Activated naive CD8-positive, alpha-beta T cell treated with anti-CD3 and anti-CD28 coated beads, Interleukin-2, amount 10 ng/mL, durations not matched to agents 7 days and 5 days (primary cell): ENCODE measurements around the gene ANKS1B. TPM values are rescaled to one million over a fixed set of nuclear protein-coding genes. Genes with fewer than 3 reads are reported as not detected.

Experiments
- ATAC-seq: fragments of 150-1000 bp; cut with Tn5 transposase; one replicate; pipeline ENCODE4 v1.10.0; 2021; ENCODE audit warnings: low read depth, moderate library complexity
- POLR2A ChIA-PET: fragments of 350-600 bp; sonication (Branson Sonifier 250); formaldehyde crosslinking; loops from one replicate; lab custom pipeline; 2021; ENCODE audit warnings: antibody characterized with exemption; lab: Charles Lee
- DNase-seq: peaks from one replicate; pipeline ENCODE4 v3.0.0; 2021
- H3K27ac Mint-ChIP-seq: one replicate; pipeline ENCODE4 v1.8.0; 2022; ENCODE audit warnings: mild to moderate bottlenecking, mixed read lengths
- H3K27me3 Mint-ChIP-seq: one replicate; pipeline ENCODE4 v1.8.0; 2022; ENCODE audit warnings: mild to moderate bottlenecking, moderate library complexity, mixed read lengths
- H3K36me3 Mint-ChIP-seq: one replicate; pipeline ENCODE4 v1.8.0; 2021; ENCODE audit warnings: mild to moderate bottlenecking, mixed read lengths
- H3K4me1 Mint-ChIP-seq: one replicate; pipeline ENCODE4 v1.8.0; 2021; ENCODE audit warnings: mixed read lengths
- H3K4me3 Mint-ChIP-seq: one replicate; pipeline ENCODE4 v1.8.0; 2022; ENCODE audit warnings: mild to moderate bottlenecking, moderate library complexity, mixed read lengths
- H3K9me3 Mint-ChIP-seq: one replicate; pipeline ENCODE4 v1.8.0; 2021; ENCODE audit warnings: mixed read lengths
- total RNA-seq, 2 experiments: library from RNA; stranded (reverse); gene quantifications; one replicate each; pipeline ENCODE4 v1.2.3, GENCODE V29; 2021

The ANKS1B gene
- total RNA-seq, 2 experiments from 2014 or later: not detected

GRCh38 chr12:99224237-99224636, 760.5 kb downstream of the ANKS1B start:
- H3K27me3 Mint-ChIP-seq: no peaks in the 10 kb centered on the region
- H3K4me1 Mint-ChIP-seq: no peaks in the 10 kb centered on the region
- DNase-seq: no peak

GRCh38 chr12:99223579-99223978, 761.2 kb downstream of the ANKS1B start:
- ATAC-seq (no peak), DNase-seq (no peak)
- no peak overlapping the region for H3K4me3 Mint-ChIP-seq
- H3K27ac Mint-ChIP-seq: no peak overlapping the region
- H3K9me3 Mint-ChIP-seq: no peaks in the 10 kb centered on the region
- H3K27me3 Mint-ChIP-seq: no peaks in the 10 kb centered on the region
- H3K36me3 Mint-ChIP-seq: no peaks in the 10 kb centered on the region
- no peaks in the 10 kb centered on the region for H3K4me1 Mint-ChIP-seq
- POLR2A ChIA-PET: no interaction called here

More at GRCh38 chr12:99224237-99224636, 760.5 kb downstream of the ANKS1B start:
- POLR2A ChIA-PET: no interaction called here
- ATAC-seq: no peak
- Mint-ChIP-seq H3K9me3 (no peaks in the 10 kb centered on the region), H3K27ac (no peak overlapping the region), H3K4me3 (no peak overlapping the region), H3K36me3 (no peaks in the 10 kb centered on the region)

GRCh38 chr12:99213047-99213446, 771.7 kb downstream of the ANKS1B start:
- Mint-ChIP-seq H3K9me3 (peaks cover 8% of the 10 kb centered on the region), H3K27me3 (no peaks in the 10 kb centered on the region), H3K4me1 (no peaks in the 10 kb centered on the region), H3K4me3 (no peak overlapping the region), H3K36me3 (no peaks in the 10 kb centered on the region), H3K27ac (no peak overlapping the region)
- ATAC-seq (no peak), DNase-seq (no peak)
- POLR2A ChIA-PET: no interaction called here

- POLR2A ChIA-PET: no interaction called here
- Mint-ChIP-seq H3K36me3 (no peaks in the 10 kb centered on the region), H3K27ac (no peak overlapping the region), H3K27me3 (no peaks in the 10 kb centered on the region), H3K4me3 (no peak overlapping the region), H3K9me3 (peaks cover 8% of the 10 kb centered on the region), H3K4me1 (no peaks in the 10 kb centered on the region)
- no peak for ATAC-seq
- no peak for DNase-seq
These were observed 772.5 kb downstream of the ANKS1B start for GRCh38 chr12:99212275-99212674.

GRCh38 chr12:99205111-99205510, 779.6 kb downstream of the ANKS1B start:
- no peaks in the 10 kb centered on the region for H3K36me3 Mint-ChIP-seq
- POLR2A ChIA-PET: no interaction called here
- no peak overlapping the region for H3K27ac Mint-ChIP-seq

GRCh38 chr12:99201906-99202645, 782.7 kb downstream of the ANKS1B start:
- POLR2A ChIA-PET: no interaction called here
- H3K27me3 Mint-ChIP-seq: no peaks in the 10 kb centered on the region
- ATAC-seq: no peak
- no peaks in the 10 kb centered on the region for H3K9me3 Mint-ChIP-seq
- no peak overlapping the region for H3K27ac Mint-ChIP-seq
- H3K4me3 Mint-ChIP-seq: no peak overlapping the region
- DNase-seq: no peak
- H3K4me1 Mint-ChIP-seq: no peaks in the 10 kb centered on the region
- no peaks in the 10 kb centered on the region for H3K36me3 Mint-ChIP-seq

More at GRCh38 chr12:99205111-99205510, 779.6 kb downstream of the ANKS1B start:
- Mint-ChIP-seq H3K27me3 (no peaks in the 10 kb centered on the region), H3K4me3 (no peak overlapping the region), H3K9me3 (peaks cover under 1% of the 10 kb centered on the region), H3K4me1 (no peaks in the 10 kb centered on the region)
- ATAC-seq (no peak), DNase-seq (no peak)

- POLR2A ChIA-PET: no interaction called here
- Mint-ChIP-seq H3K4me1 (no peaks in the 10 kb centered on the region), H3K4me3 (no peak overlapping the region), H3K36me3 (no peaks in the 10 kb centered on the region), H3K9me3 (peaks cover 2% of the 10 kb centered on the region), H3K27ac (no peak overlapping the region), H3K27me3 (no peaks in the 10 kb centered on the region)
- ATAC-seq: no peak
- no peak for DNase-seq
These were observed 783.9 kb downstream of the ANKS1B start for GRCh38 chr12:99200711-99201384.

- H3K27ac Mint-ChIP-seq: no peak overlapping the region
- no peaks in the 10 kb centered on the region for H3K27me3 Mint-ChIP-seq
- H3K4me3 Mint-ChIP-seq: no peak overlapping the region
- H3K9me3 Mint-ChIP-seq: peaks cover 2% of the 10 kb centered on the region
- DNase-seq (no peak), ATAC-seq (no peak)
- peaks cover 3% of the 10 kb centered on the region for H3K4me1 Mint-ChIP-seq
- no peaks in the 10 kb centered on the region for H3K36me3 Mint-ChIP-seq
- POLR2A ChIA-PET: no interaction called here
These were observed 789.3 kb downstream of the ANKS1B start for GRCh38 chr12:99195474-99195873.

GRCh38 chr12:99192489-99192888, 792.2 kb downstream of the ANKS1B start:
- POLR2A ChIA-PET: no interaction called here
- Mint-ChIP-seq H3K36me3 (no peaks in the 10 kb centered on the region), H3K4me3 (no peak overlapping the region), H3K4me1 (peaks cover 3% of the 10 kb centered on the region), H3K27me3 (no peaks in the 10 kb centered on the region), H3K27ac (no peak overlapping the region), H3K9me3 (peaks cover 2% of the 10 kb centered on the region)
- ATAC-seq (no peak), DNase-seq (no peak)

GRCh38 chr12:99176871-99177270, 807.9 kb downstream of the ANKS1B start:
- Mint-ChIP-seq H3K4me3 (no peak overlapping the region), H3K36me3 (no peaks in the 10 kb centered on the region), H3K9me3 (no peaks in the 10 kb centered on the region), H3K27me3 (no peaks in the 10 kb centered on the region), H3K4me1 (no peaks in the 10 kb centered on the region), H3K27ac (no peak overlapping the region)
- DNase-seq: no peak
- no peak for ATAC-seq
- POLR2A ChIA-PET: no interaction called here

GRCh38 chr12:99170461-99170860, 814.3 kb downstream of the ANKS1B start:
- POLR2A ChIA-PET: no interaction called here
- no peak for ATAC-seq
- no peak overlapping the region for H3K27ac Mint-ChIP-seq
- no peaks in the 10 kb centered on the region for H3K9me3 Mint-ChIP-seq
- H3K36me3 Mint-ChIP-seq: no peaks in the 10 kb centered on the region
- H3K27me3 Mint-ChIP-seq: no peaks in the 10 kb centered on the region
- no peak overlapping the region for H3K4me3 Mint-ChIP-seq
- no peaks in the 10 kb centered on the region for H3K4me1 Mint-ChIP-seq
- DNase-seq: no peak

- no peaks in the 10 kb centered on the region for H3K27me3 Mint-ChIP-seq
- no peaks in the 10 kb centered on the region for H3K36me3 Mint-ChIP-seq
- H3K27ac Mint-ChIP-seq: no peak overlapping the region
- no peak for DNase-seq
- no peaks in the 10 kb centered on the region for H3K4me1 Mint-ChIP-seq
- no peaks in the 10 kb centered on the region for H3K9me3 Mint-ChIP-seq
- H3K4me3 Mint-ChIP-seq: no peak overlapping the region
- no peak for ATAC-seq
- POLR2A ChIA-PET: no interaction called here
These were observed 814.7 kb downstream of the ANKS1B start for GRCh38 chr12:99170037-99170436.

GRCh38 chr12:99157946-99158345, 826.8 kb downstream of the ANKS1B start:
- no peaks in the 10 kb centered on the region for H3K4me1 Mint-ChIP-seq
- H3K36me3 Mint-ChIP-seq: no peaks in the 10 kb centered on the region
- POLR2A ChIA-PET: no interaction called here

GRCh38 chr12:99154983-99155336, 829.8 kb downstream of the ANKS1B start:
- POLR2A ChIA-PET: no interaction called here
- no peak for ATAC-seq
- Mint-ChIP-seq H3K27ac (no peak overlapping the region), H3K36me3 (no peaks in the 10 kb centered on the region), H3K9me3 (peaks cover 1% of the 10 kb centered on the region), H3K4me1 (no peaks in the 10 kb centered on the region), H3K4me3 (no peak overlapping the region), H3K27me3 (peaks cover 2% of the 10 kb centered on the region)
- no peak for DNase-seq

More at GRCh38 chr12:99157946-99158345, 826.8 kb downstream of the ANKS1B start:
- Mint-ChIP-seq H3K9me3 (peaks cover 1% of the 10 kb centered on the region), H3K27me3 (peaks cover 2% of the 10 kb centered on the region), H3K27ac (no peak overlapping the region), H3K4me3 (no peak overlapping the region)
- DNase-seq (no peak), ATAC-seq (no peak)
